A673 (cell line): ENCODE results near the gene FHIT.

Experiments
- EZH2 ChIP-seq: fragments of 200-600 bp; sonication (generic); IDR thresholded peaks from 2 replicates; pipeline ENCODE4 v1.6.1; 2017; ENCODE audit warnings: borderline replicate concordance, low read depth, mild to moderate bottlenecking, mixed read lengths, antibody characterized with exemption, low read length; ENCODE audit not compliant: poor library complexity, severe bottlenecking
- TF ChIP-seq, protein P1 (sequence below): fragments of 300-800, 200-600 bp; sonication (generic); conservative IDR thresholded peaks from 2 replicates; pipeline ENCODE4 v1.5.1; 2017; ENCODE audit warnings: low read depth, mild to moderate bottlenecking, antibody characterized with exemption, low read length, moderate library complexity, mixed read lengths

DNA sequence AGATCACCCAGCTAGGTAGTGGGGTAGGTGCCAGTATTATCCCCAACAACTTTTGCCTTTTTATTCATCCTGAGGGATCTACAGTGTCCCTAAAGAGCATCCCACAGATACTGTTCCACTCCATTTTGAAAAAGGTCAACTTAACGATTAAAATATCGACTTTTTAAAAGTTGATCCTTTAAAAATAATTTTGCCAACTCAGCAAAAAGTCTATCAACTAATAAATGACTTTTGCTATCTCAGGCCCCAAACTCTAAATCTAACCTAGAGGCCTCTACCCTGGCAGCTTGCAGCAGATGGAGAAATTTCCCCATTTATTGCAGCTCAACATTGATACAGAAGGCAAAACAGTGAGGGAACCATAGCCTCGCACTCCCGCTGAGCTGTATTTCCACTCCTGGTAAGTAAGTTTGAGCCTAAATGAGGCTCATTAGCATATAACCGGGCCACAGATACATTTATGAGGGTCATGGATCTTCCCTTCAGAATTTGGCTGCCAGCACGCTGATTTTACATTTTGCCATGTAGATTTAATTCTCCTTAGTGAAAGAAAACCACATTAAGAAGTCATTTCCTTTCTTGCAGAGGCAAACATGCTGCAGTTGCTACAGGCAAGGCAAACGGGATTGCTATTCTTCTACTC, 1497.3 kb downstream of the FHIT start:
- TF ChIP-seq EZH2: no peak
- TF ChIP-seq, protein P1, sequence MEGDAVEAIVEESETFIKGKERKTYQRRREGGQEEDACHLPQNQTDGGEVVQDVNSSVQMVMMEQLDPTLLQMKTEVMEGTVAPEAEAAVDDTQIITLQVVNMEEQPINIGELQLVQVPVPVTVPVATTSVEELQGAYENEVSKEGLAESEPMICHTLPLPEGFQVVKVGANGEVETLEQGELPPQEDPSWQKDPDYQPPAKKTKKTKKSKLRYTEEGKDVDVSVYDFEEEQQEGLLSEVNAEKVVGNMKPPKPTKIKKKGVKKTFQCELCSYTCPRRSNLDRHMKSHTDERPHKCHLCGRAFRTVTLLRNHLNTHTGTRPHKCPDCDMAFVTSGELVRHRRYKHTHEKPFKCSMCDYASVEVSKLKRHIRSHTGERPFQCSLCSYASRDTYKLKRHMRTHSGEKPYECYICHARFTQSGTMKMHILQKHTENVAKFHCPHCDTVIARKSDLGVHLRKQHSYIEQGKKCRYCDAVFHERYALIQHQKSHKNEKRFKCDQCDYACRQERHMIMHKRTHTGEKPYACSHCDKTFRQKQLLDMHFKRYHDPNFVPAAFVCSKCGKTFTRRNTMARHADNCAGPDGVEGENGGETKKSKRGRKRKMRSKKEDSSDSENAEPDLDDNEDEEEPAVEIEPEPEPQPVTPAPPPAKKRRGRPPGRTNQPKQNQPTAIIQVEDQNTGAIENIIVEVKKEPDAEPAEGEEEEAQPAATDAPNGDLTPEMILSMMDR: no peak
